ENCODE results near the gene OR5AS1. TPM values are rescaled to one million over a fixed set of nuclear protein-coding genes. Genes with fewer than 3 reads are reported as not detected.

The OR5AS1 gene
- total RNA-seq (2022) (not detected in 2 replicates), Bru-seq, nascent RNA (not detected), BruChase-seq, experiment 1, labeled RNA remaining after a 2-hour chase (not detected), BruChase-seq, experiment 2, labeled RNA remaining after a 6-hour chase (not detected)
- long read RNA-seq: 0 reads

DNA sequence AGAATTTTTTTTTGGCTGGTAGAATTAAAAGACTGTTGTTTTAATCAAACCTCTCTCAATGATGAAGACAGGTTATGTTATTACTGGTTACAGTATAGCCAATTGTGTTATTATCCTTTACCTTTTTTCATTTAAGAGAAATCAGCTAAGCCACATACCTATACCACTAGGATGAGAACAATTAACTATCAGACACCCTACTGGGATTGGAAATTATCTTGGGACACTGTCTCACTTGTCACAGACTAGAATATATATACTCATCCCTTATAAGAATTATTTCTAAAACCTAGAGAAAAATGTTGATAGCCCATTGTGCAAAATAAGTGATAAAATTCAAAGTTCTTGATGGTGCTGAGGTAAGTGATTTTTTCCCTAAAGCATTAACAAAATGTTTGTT is at the start of gene OR5AS1:
Gene OR5AS1, plus strand, starts transcription at position 301 of the 400 bp plus-strand sequence. CDS start 2,765 bp downstream, outside the sequence.
- Histone ChIP-seq H3K9me3 (no peaks in the 10 kb centered on the region), H3K36me3 (ENCODE audit: control insufficient read depth, insufficient read depth, low read length) (no peaks in the 10 kb centered on the region), H3K27me3 (replicated peaks; ENCODE audit: control insufficient read depth, insufficient read depth, low read length) (no peaks in the 10 kb centered on the region), H3K4me1 (no peaks in the 10 kb centered on the region), H3K4me3 (ENCODE audit: low read depth, low read length) (no peak within 1 kb of the TSS)
- H3K27me3 Mint-ChIP-seq (ENCODE audit: insufficient read depth, unreplicated experiment): no peaks in the 10 kb centered on the region
- H3K9me3 Mint-ChIP-seq (ENCODE audit: unreplicated experiment): no peaks in the 10 kb centered on the region
- ChIA-PET POLR2A (no interaction called here), CTCF (no interaction called here)
- no TSS peak for BruUV-seq (replicated peaks)
- TF ChIP-seq, protein P1, sequence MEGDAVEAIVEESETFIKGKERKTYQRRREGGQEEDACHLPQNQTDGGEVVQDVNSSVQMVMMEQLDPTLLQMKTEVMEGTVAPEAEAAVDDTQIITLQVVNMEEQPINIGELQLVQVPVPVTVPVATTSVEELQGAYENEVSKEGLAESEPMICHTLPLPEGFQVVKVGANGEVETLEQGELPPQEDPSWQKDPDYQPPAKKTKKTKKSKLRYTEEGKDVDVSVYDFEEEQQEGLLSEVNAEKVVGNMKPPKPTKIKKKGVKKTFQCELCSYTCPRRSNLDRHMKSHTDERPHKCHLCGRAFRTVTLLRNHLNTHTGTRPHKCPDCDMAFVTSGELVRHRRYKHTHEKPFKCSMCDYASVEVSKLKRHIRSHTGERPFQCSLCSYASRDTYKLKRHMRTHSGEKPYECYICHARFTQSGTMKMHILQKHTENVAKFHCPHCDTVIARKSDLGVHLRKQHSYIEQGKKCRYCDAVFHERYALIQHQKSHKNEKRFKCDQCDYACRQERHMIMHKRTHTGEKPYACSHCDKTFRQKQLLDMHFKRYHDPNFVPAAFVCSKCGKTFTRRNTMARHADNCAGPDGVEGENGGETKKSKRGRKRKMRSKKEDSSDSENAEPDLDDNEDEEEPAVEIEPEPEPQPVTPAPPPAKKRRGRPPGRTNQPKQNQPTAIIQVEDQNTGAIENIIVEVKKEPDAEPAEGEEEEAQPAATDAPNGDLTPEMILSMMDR (IDR thresholded peaks at IDR 0.05; ENCODE audit: insufficient read depth in 1 of 2, low read depth in 1 of 2, low read length in 1 of 2, severe bottlenecking in 1 of 2, unreplicated experiment in 1 of 2): no peak
- intact Hi-C loops (cut with micrococcal nuclease; ENCODE audit: unreplicated experiment): no loop called here
- H3K4me3 Mint-ChIP-seq (ENCODE audit: unreplicated experiment): no peak within 1 kb of the TSS
- no peaks in the 10 kb centered on the region for H3K36me3 Mint-ChIP-seq (ENCODE audit: insufficient read depth, unreplicated experiment)
- no peak for DNase-seq
- H3K27ac Mint-ChIP-seq (ENCODE audit: unreplicated experiment): no peak within 1 kb of the TSS
- no peaks in the 10 kb centered on the region for H3K4me1 Mint-ChIP-seq (ENCODE audit: low read depth, unreplicated experiment)

DNA sequence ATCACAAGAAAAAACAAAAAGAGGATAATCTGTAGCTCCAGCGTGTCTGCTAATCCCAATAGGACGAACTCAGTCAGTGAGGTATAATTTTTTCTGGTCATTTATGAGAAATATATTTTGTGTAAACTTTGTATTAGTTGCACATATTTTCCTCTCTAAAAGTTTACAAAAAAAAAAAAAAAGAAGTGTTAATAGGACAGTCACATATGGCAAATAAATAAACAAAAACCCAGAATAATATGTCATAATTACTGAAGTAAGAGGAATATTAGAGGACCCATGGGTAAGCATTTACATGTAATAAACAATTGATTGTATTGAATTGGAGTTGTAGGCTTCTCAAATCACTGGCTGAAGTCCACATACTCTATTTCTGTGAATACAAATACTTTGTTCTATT is 32.9 kb upstream of the OR5AS1 start, which contains the start of gene OR5F1:
Gene OR5F1, minus strand, starts transcription at position 101 of the 400 bp plus-strand sequence. Its CDS starts 0 bp downstream, at position 101.
- TF ChIP-seq, protein P1 (IDR thresholded peaks at IDR 0.05; ENCODE audit: insufficient read depth in 1 of 2, low read depth in 1 of 2, low read length in 1 of 2, severe bottlenecking in 1 of 2, unreplicated experiment in 1 of 2): no peak
- Mint-ChIP-seq H3K27me3 (ENCODE audit: insufficient read depth, unreplicated experiment) (no peaks in the 10 kb centered on the region), H3K4me1 (ENCODE audit: low read depth, unreplicated experiment) (no peaks in the 10 kb centered on the region), H3K9me3 (ENCODE audit: unreplicated experiment) (peaks cover 18% of the 10 kb centered on the region), H3K27ac (ENCODE audit: unreplicated experiment) (no peak within 1 kb of the TSS), H3K4me3 (ENCODE audit: unreplicated experiment) (no peak within 1 kb of the TSS), H3K36me3 (ENCODE audit: insufficient read depth, unreplicated experiment) (no peaks in the 10 kb centered on the region)
- no peaks in the 10 kb centered on the region for H3K4me1 ChIP-seq
- no peaks in the 10 kb centered on the region for H3K27me3 ChIP-seq (replicated peaks; ENCODE audit: control insufficient read depth, insufficient read depth, low read length)
- no TSS peak for BruUV-seq (replicated peaks)
- ChIA-PET POLR2A (no interaction called here), CTCF (no interaction called here)
- DNase-seq: no peak
- H3K36me3 ChIP-seq (ENCODE audit: control insufficient read depth, insufficient read depth, low read length): no peaks in the 10 kb centered on the region
- no peaks in the 10 kb centered on the region for H3K9me3 ChIP-seq
- H3K4me3 ChIP-seq (ENCODE audit: low read depth, low read length): no peak within 1 kb of the TSS
- intact Hi-C loops (cut with micrococcal nuclease; ENCODE audit: unreplicated experiment): no loop called here

DNA sequence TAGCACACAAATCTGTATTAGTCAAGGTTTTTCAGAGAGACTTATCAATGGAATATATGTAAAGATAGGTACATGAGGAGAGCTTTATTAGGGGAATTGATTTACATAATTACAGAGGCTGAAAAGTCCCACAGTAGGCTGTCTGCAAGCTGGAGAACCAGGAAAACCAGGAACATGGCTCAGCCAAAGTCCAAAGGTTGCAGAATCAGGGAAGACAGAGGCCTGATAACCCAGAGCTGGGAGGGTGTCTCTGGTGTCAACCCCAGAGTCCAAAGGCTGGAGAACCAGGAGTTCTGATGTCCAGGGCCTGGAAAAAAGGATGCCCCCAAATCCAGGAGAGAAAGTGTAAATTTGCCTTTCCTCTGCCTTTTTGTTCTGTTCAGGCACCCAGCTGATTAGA is 16.7 kb upstream of the OR5AS1 start:
- intact Hi-C loops (cut with micrococcal nuclease; ENCODE audit: unreplicated experiment): no loop called here
- DNase-seq: no peak
- no peaks in the 10 kb centered on the region for H3K27me3 Mint-ChIP-seq (ENCODE audit: insufficient read depth, unreplicated experiment)

More for the DNA sequence above, 16.7 kb upstream of the OR5AS1 start:
- Mint-ChIP-seq H3K4me1 (ENCODE audit: low read depth, unreplicated experiment) (no peaks in the 10 kb centered on the region), H3K4me3 (ENCODE audit: unreplicated experiment) (no peak overlapping the region), H3K27ac (ENCODE audit: unreplicated experiment) (no peak overlapping the region), H3K9me3 (ENCODE audit: unreplicated experiment) (no peaks in the 10 kb centered on the region), H3K36me3 (ENCODE audit: insufficient read depth, unreplicated experiment) (no peaks in the 10 kb centered on the region)
- Histone ChIP-seq H3K9me3 (peaks cover 7% of the 10 kb centered on the region; the same call in 1 of the 2 replicates), H3K36me3 (ENCODE audit: control insufficient read depth, insufficient read depth, low read length) (no peaks in the 10 kb centered on the region), H3K27me3 (replicated peaks; ENCODE audit: control insufficient read depth, insufficient read depth, low read length) (no peaks in the 10 kb centered on the region), H3K4me3 (ENCODE audit: low read depth, low read length) (no peak overlapping the region), H3K4me1 (peaks cover 8% of the 10 kb centered on the region; the same call in 1 of the 2 replicates)
- ChIA-PET POLR2A (no interaction called here), CTCF (interaction anchor here (0.6 kb wide), 1 partner anchor 225 kb away, joined by 3 read pairs; no protein-coding TSS in a partner anchor)
- TF ChIP-seq, protein P1 (IDR thresholded peaks at IDR 0.05; ENCODE audit: insufficient read depth in 1 of 2, low read depth in 1 of 2, low read length in 1 of 2, severe bottlenecking in 1 of 2, unreplicated experiment in 1 of 2): no peak
- no TSS peak for BruUV-seq (replicated peaks)

Measured in Caco-2 (cell line).